ENCODE measurements around the gene CAPG.

CAPG gene

GRCh38 chr2:85438201-85439024 is 28.2 kb upstream of the CAPG start:
- no peak for DNase-seq

DNA sequence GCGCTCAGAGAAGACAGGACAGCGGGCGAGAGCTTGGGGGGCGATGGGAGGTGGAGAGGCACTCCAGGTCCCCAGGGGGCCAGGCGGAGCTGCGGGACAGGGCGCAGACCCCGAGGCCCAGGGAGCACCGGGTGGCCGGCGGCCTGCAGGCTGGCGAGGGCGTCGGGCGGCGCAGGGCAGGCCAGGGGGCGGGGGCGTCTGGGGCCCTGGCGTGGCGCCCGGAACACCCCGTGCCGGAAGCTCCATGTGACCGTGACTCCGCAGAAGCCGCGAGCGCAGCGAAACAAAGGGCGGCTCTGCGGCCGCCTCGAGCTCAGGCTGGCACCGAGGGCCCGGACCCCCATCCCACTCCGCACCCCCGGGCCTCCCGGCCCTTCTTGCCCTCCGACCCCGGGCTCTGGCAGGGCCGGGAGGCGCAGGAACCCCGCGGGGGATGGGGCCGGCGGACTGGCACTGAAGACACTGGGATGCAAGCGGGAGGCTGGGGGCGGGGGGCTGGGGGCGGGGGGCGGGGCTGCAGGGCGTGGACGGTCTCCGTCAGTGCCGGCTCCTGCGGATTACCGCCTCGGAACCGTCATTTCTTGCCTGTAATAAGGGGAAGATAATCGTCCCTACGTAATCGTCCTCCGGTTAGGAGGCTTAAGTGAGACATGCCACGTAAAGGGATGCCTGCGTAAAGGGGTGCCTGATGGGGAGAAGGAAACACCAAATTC is 27.5 kb upstream of the CAPG start:
- DNase-seq = peak; percentile 63

GRCh38 chr2:85436836-85437487 is 26.8 kb upstream of the CAPG start:
- no peak for DNase-seq

DNA sequence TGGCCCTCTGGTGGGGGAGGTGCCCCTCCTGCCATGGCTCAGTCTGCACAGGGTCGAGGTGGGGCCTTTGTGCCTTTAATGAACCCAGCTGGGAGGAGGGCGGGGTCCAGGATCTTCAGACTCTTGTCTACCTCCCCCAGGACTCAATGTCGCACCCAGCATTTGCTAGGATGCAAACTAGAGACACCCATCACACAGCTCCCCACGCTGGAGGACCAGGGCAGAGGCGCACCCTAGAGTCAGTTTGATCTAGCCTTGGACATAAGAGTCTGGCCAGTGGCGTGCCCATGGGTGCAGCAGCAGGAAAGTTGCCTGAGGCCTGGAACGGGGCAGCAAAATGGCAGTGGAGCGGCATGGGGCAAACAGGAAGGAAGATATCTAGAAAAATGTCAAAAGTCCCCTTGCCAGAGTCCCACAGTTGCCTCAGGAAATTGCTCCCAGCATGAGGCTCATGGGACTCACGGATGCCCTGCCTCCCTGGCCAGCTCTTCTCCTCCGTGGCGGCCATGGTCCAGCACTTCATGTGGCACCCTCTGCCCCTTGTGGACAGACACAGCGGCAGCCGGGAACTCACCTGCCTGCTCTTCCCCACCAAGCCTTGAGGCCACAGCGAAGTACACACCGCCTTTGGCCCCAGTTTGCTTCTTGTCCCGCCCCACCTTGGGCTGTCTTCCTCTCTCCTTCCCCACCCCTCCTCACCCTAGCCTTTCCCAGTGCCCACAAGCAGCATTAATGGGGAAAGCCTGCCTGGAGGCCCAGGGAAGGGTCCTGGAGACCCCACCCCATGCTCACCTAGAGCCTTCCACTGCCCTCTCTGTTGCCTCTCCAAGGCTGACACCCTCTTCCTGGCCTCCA is 26.0 kb upstream of the CAPG start:
- DNase-seq = no peak

- DNase-seq = no peak
Measured at GRCh38 chr2:85435220-85435958, 25.2 kb upstream of the CAPG start.

DNA sequence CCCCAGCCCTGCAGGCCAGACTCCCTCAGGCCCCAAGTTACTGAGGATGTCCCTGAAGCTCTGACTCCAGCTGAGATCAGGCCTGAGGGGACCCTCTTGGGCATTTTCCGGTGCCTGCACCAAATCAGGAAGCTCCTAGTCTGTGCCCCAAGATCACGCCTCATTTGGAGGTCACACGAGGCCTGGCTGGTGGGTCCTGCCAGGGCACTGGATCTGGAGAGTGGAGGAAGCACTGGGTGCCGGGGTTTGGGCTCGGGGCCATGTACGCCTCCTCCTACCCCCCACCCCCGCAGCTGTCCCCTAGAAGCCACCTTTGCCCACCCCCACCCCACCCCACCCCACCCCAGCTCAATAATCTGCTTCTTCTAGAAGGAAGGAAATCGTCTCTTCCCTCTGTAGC is 24.5 kb upstream of the CAPG start:
- no peak for DNase-seq

- no peak for DNase-seq
Measured at GRCh38 chr2:85433511-85434089, 23.4 kb upstream of the CAPG start.

DNA sequence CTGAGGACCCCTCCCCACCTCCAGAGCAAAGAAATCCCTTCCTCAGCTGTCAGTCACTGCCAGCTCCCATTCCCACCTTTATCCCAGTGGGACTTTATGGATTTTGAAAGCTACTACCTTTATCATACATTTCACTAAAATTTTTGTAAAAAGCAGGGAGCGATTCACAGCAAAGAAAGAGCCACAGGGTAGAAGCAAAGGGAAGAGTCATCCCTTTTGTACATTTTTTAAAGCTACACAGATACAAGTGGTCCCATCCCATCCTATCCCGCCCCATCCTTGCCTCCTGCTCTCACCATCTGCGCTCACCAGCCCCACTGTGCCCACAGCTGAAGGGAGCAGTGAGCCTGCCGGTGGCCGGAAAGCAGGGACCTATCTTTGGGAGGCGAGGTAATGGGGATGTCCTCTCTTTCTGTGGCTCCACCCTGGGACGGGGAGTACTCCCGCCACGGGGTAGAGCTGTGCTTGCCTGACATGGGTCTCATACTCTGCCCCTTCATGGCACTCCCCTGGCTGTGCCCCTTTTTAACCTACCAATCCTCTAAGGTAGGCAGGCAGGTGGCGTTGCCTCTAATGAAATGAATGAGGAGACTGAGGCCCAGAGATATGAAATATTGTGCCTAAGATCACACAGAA is 21.5 kb upstream of the CAPG start:
- no peak for DNase-seq

- no peak for DNase-seq
Measured at GRCh38 chr2:85430752-85431569, 20.8 kb upstream of the CAPG start.

- DNase-seq = no peak
Measured at GRCh38 chr2:85429924-85430289, 19.7 kb upstream of the CAPG start.

DNA sequence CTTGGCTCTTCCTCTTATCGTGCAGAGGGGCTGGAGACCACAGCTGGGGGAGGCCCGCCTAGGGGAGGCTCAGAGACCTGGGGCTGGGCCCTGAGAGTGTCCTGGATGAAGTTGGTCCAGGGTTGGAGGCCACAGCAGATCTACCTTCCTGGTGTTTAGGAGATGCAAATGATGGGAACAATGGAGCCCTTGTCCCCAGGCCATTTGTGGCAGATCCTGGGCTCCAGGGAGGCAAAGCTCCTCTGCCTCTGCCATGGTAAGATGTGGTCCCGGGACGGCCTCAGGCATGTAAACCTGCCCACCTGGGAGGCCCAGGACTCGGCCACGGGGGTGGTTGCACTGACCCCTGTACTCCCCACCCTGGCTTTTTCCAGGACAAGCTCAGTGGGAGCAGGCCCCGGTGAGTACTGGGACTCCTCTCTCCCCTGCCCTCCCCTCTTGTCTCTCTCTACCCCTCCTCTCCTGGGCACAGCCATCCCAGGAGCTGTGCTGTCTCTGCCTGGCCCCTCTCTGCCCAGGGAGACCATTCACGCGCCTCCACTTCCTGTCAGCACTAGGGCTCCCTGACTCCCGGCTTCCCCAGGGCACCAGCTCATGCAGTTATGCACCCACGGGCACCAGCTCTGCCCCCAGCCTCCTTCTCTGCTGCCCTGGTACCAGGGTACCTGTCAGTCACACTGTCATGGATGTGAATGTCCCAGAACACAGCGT is 19.2 kb upstream of the CAPG start:
- no peak for DNase-seq

DNA sequence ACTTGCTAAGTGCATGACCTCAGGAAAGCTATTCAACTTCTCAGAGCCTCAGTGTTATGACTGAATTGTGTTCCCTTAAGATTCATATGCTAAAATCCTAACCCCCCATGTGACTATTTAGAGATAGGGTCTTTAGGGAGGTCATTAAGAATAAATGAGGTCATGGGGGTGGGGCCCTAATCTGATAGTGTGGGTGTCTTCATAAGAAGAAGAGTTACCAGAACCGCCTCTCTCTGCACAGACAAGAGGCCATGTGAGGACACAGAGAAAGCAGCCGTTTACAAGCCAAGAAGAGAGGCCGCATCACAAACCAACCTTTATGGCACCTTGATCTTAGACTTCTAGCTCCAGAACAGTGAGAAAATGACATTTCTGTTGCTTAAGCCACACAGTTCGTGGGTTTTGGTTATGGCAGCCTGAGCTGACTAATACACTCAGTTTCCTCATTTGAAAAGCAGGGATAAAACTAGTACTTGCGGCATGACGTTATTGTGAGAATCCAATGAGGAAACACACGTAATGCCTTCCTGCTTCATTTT is 18.2 kb upstream of the CAPG start:
- DNase-seq = no peak

DNA sequence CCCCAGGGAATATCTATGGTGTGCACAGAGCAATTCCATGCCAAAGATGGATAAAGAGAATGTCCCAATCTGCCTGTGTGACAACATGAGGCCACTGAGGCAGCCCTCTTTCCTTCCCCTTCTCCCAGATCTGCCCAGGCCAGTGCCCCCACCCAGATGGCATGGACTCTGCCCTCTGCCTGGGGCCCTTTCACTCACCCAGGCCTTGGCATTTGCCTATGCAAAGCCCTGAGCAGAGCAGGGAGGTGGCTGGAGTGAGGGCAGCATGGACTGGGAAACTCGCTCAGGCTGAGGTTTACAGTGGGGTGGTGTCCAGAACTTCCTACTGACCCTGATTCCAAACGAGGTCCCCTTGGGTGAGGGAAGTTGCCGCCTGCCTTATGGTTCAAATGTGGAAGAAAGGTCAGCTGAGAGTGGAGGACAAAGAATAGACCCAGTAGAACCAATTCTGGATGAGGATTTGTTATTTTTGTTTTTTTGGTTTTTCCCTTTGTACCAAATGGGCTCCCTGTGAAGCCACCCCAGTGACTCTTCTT is 17.2 kb upstream of the CAPG start:
- DNase-seq = no peak

DNA sequence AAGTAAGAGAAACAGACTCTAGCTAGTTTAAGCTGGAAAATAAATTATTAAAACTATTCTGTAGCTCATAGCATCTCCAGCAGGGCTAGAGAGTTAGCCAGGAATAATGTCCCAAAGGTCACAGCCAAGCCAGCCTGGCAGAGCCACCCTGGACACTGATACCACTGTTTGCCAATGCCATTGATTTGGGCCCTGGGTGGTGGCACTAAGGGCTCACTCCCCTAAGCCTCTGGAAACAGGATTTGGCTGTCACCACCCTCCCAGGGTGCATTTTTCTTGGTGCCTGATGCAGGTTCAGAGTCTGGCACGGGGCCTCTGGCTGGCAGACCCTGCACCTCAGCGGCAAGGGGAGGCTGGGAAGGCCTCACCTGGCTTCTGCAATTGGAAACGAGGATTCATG is 15.4 kb upstream of the CAPG start:
- no peak for DNase-seq

GRCh38 chr2:85423525-85423924 is 13.4 kb upstream of the CAPG start:
- DNase-seq = no peak

DNA sequence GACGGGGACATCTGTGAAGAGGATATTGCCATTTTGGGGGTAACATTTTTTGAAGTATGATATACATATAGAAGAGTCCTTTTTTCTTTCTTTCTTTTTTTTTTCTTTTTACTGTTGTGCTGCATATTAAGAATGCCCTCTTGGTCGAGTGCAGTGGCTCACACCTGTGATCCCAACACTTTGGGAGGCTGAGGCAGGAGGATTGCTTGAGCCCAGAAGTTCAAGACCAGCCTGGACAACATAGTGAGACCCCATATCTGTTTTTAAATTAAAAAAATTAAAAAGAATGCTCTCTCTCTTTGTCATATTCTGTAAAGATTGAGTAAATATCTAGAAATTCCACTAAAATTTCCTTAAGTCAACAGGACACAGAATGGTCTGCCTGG is 11.9 kb upstream of the CAPG start:
- no peak for DNase-seq

- DNase-seq = no peak
Measured at GRCh38 chr2:85421260-85422071, 11.3 kb upstream of the CAPG start.

DNA sequence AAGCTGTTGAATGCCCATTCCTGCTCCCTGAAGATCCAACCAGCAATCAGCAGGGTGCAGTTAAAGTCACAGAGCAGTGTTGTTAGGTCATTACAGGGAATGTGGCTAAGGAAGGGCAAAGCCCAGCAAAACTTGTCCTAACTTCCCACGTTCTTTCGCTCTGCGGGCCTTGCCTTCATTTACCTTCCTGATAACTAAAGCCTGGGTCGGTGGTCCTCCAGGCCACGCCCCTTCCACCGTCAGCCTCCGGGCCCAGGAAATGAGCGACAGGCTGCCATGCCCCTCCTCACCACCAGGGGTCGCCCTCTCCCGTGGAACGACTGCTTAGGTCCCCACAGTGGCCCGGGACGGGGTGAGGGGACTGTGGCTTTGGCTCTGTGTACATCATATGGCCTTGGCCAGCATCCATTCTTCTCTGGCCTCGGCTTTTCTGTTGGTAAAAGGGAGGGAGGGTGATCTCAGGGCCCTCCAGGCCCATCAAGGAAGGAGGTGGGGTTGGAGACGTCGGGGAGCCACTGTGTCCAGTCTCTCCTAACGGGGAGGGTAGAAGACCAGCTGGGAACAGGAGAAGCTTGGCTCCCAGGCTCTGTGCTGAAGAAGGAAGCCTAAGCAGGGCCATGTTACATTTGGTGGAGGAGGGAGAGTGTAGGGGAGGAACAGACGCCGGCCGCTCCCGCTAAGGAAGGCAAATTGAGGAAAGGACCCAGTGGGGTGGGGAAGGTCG is 10.5 kb upstream of the CAPG start:
- peak; percentile 88 for DNase-seq

All from activated CD4-positive, alpha-beta T cell treated with anti-CD3 and anti-CD28 coated beads, Interleukin-2, amount 50 U/mL, for 1 hour (primary cell).